ENCODE measurements around the gene DBNDD1. TPM values are rescaled to one million over a fixed set of nuclear protein-coding genes. Genes with fewer than 3 reads are reported as not detected.
A peak's percentile ranks its signal among the peaks of the same experiment; 100 is the strongest.

The DBNDD1 gene
- total and polyA plus RNA-seq, 3 donors from 2014 or later = 2.3 to 5.1 (median 4.7) TPM

GRCh38 chr16:90054554-90054953 lies 35.3 kb upstream of the DBNDD1 start:
- Histone ChIP-seq H3K36me3 (ENCODE audit: low read depth, missing control alignments) (no peaks in the 10 kb centered on the region), H3K27me3 (no peaks in the 10 kb centered on the region), H3K27ac (no peak overlapping the region), H3K9me3 (no peaks in the 10 kb centered on the region), H3K4me1 (no peaks in the 10 kb centered on the region), H3K4me3 (no peak overlapping the region)
- no peak for DNase-seq
- intact Hi-C loops (cut with DNase I; ENCODE audit: low total_unique reads) = no loop called here
- 66 to 67% methylated on average over 4 of the region's 4 CpGs for WGBS, 2 donors
- TF ChIP-seq POLR2A (IDR thresholded peaks at IDR 0.05) (no peak), CTCF (IDR thresholded peaks at IDR 0.05) (no peak)

DNA sequence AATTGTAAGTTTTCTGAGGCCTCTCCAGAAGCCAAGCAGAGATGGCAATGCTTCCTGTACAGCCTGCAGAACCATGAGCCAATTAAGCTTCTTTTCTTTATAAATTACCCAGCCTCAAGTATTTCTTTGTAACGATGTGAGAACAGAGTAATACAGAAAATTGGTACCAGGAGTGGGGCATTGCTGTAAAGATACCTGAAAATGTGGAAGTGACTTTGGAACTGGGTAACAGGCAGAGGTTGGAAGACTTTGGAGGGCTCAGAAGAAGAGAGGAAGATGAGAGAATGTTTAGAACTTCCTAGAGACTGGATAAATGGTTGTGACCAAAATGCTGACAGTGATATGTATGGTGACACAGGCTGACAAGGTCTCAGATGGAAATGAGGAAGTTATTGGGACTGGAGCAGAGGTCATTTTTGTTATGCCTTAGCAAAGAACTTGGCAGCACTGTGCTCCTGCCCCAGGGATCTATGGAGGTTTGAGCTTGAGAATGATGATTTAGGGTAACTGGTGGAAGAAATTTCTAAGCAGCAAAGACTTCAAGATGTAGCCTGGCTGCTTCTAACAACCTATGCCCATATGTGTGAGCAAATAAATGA lies 34.7 kb upstream of the DBNDD1 start:
- Histone ChIP-seq H3K9me3 (no peaks in the 10 kb centered on the region), H3K36me3 (ENCODE audit: low read depth, missing control alignments) (no peaks in the 10 kb centered on the region), H3K4me3 (no peak overlapping the region), H3K27me3 (no peaks in the 10 kb centered on the region), H3K27ac (no peak overlapping the region), H3K4me1 (no peaks in the 10 kb centered on the region)
- intact Hi-C loops (cut with DNase I; ENCODE audit: low total_unique reads) = no loop called here
- WGBS, 2 donors = 67 to 89% methylated on average over 1 of the region's 1 CpG
- no peak for TF ChIP-seq CTCF (IDR thresholded peaks at IDR 0.05)
- no peak for TF ChIP-seq POLR2A (IDR thresholded peaks at IDR 0.05)
- DNase-seq = no peak

- Histone ChIP-seq H3K9me3 (no peaks in the 10 kb centered on the region), H3K4me1 (peaks cover 14% of the 10 kb centered on the region), H3K36me3 (ENCODE audit: low read depth, missing control alignments) (no peaks in the 10 kb centered on the region), H3K27me3 (no peaks in the 10 kb centered on the region), H3K4me3 (no peak overlapping the region), H3K27ac (no peak overlapping the region)
- WGBS, 2 donors = 87 to 89% methylated on average over 10 of the region's 10 CpGs
- intact Hi-C loops (cut with DNase I; ENCODE audit: low total_unique reads) = no loop called here
- DNase-seq = no peak
- TF ChIP-seq POLR2A (IDR thresholded peaks at IDR 0.05) = no peak
- no peak for TF ChIP-seq CTCF (IDR thresholded peaks at IDR 0.05)
These were observed 31.7 kb upstream of the DBNDD1 start for GRCh38 chr16:90050969-90051368.

- Histone ChIP-seq H3K4me3 (peak overlapping the region in 1 of 2 donors; percentile 49), H3K27ac (peak overlapping the region; percentile 3 to 73), H3K27me3 (no peaks in the 10 kb centered on the region), H3K4me1 (peaks cover 14% of the 10 kb centered on the region), H3K9me3 (no peaks in the 10 kb centered on the region), H3K36me3 (ENCODE audit: low read depth, missing control alignments) (no peaks in the 10 kb centered on the region)
- no peak for DNase-seq
- 71 to 74% methylated on average over 19 of the region's 19 CpGs for WGBS, 2 donors
- intact Hi-C loops (cut with DNase I; ENCODE audit: low total_unique reads) = no loop called here
- TF ChIP-seq CTCF (IDR thresholded peaks at IDR 0.05) (no peak), POLR2A (IDR thresholded peaks at IDR 0.05) (no peak)
These were observed 29.6 kb upstream of the DBNDD1 start for GRCh38 chr16:90048737-90049330.

DNA sequence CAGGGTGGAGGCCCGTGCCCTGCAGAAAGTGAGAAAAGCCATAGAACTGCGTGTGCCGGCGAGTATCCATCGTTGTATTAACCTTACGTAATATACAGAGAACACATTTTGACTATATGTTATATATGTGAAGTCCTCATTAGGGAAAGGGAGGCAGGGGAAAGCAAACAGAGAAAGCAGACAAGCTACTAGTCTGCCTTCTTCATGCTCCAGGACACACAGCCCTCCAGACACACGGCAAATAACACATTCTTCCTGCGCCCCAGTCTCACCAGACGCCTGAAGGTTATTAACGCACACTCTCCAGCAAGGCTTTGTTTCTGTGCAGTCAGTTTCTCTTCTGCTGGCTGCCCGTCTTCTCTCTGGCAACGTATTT lies 29.1 kb upstream of the DBNDD1 start:
- peak overlapping the region; percentile 18 to 49 for H3K4me3 ChIP-seq
- 22 to 31% methylated on average over 12 of the region's 12 CpGs for WGBS, 2 donors
- TF ChIP-seq POLR2A (IDR thresholded peaks at IDR 0.05) (no peak), CTCF (IDR thresholded peaks at IDR 0.05) (no peak)
- H3K9me3 ChIP-seq = no peaks in the 10 kb centered on the region
- H3K27ac ChIP-seq = peak overlapping the region; percentile 3 to 73
- H3K4me1 ChIP-seq = peaks cover 14% of the 10 kb centered on the region
- DNase-seq = no peak
- intact Hi-C loops (cut with DNase I; ENCODE audit: low total_unique reads) = no loop called here
- no peaks in the 10 kb centered on the region for H3K36me3 ChIP-seq (ENCODE audit: low read depth, missing control alignments)
- no peaks in the 10 kb centered on the region for H3K27me3 ChIP-seq
